GM18499 (cell line): ENCODE measurements around the gene MOAP1.
"Not testable (repeated sequence)": the region's sequence is repeated elsewhere in the genome, so short reads cannot be mapped to it uniquely, and the experiment has no call there.

Experiments used
- ATAC-seq: cut with Tn5 transposase; IDR thresholded peaks from one replicate; pipeline ENCODE4 v1.9.1; 2021; ENCODE audit warnings: moderate number of reproducible peaks; ENCODE audit not compliant: insufficient read depth, unreplicated experiment

MOAP1 gene

GRCh38 chr14:93150227-93151208 lies 34.2 kb downstream of the MOAP1 start:
- no peak for ATAC-seq

- ATAC-seq = no peak
These were observed 35.7 kb downstream of the MOAP1 start for GRCh38 chr14:93148979-93149378.

- no peak for ATAC-seq
These were observed 38.6 kb downstream of the MOAP1 start for GRCh38 chr14:93146119-93146518.

- ATAC-seq = no peak
These were observed 41.6 kb downstream of the MOAP1 start for GRCh38 chr14:93142854-93143652.

- ATAC-seq = no peak
These were observed 46.8 kb downstream of the MOAP1 start for GRCh38 chr14:93137864-93138263.

- ATAC-seq = not testable (repeated sequence)
These were observed 48.2 kb downstream of the MOAP1 start for GRCh38 chr14:93136508-93136907.

GRCh38 chr14:93136009-93136408 lies 48.7 kb downstream of the MOAP1 start:
- no peak for ATAC-seq

- ATAC-seq = no peak
These were observed 49.3 kb downstream of the MOAP1 start for GRCh38 chr14:93135399-93135798.

- ATAC-seq = no peak
These were observed 51.2 kb downstream of the MOAP1 start for GRCh38 chr14:93133464-93133863.

GRCh38 chr14:93132472-93133065 lies 52.1 kb downstream of the MOAP1 start:
- no peak for ATAC-seq
